Measurements from ENCODE around the gene SLC22A12.
"Not testable (repeated sequence)": the region's sequence is repeated elsewhere in the genome, so short reads cannot be mapped to it uniquely, and the experiment has no call there.

The SLC22A12 gene

GRCh38 chr11:64590763-64591221, at the start of gene SLC22A12:
Gene SLC22A12, plus strand, starts transcription at chr11:64591220. Its CDS starts 337 bp downstream, at chr11:64591557.
- DNase-seq = no peak

GRCh38 chr11:64542172-64543125, 48.6 kb upstream of the SLC22A12 start:
- no peak for DNase-seq

DNA sequence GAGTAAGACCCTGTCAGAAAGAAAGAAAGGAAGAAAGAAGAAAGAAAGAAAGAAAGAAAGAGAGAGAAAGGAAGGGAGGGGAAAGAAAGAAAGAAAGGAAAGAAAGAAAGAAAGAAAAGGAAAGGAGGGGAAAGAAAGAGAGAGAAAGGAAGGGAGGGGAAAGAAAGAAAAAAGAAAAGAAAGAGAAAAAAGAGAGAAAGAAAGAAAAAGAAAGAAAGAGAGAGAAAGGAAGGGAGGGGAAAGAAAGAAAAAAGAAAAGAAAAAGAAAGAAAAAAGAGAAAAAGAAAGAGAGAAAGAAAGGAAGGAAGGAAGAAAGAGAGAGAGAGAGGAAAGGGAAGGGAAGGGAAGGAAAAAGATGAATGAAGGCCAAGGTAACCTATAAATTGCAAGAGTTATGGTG, 47.2 kb upstream of the SLC22A12 start:
- no peak for DNase-seq

DNA sequence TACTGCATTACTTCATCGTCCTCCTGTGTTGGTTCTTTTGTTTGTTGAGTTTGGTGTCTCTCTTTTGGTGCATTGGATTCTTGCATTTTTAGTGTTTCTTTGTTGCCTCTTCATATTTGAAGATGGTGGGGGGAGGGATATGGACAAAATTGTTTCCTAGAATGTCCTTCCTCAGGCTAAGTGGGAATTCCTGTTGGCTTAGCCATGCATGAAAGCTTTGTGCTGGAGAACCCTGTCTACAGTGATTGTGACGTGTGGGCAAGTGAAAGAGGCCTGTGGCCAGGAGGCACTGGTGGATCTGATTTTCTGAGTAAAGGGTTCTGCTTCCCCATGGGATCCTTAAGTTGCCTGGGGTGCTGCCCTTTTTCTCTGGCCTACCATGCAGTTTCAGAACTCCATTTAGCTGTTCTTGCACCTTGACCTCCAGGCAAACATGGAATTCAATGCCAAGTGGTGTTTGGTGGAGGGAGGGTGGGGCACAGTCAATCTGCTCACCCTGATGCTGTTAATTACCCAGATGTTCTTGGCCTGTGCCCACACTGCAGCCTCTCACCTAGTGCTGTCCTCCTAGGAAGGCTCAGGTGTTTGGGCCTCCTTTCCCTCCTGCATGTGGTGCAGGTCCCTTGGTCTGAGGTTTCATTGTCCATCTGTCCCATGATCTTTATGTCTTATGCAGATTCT, 46.3 kb upstream of the SLC22A12 start:
- DNase-seq = no peak

GRCh38 chr11:64545619-64546018, 45.4 kb upstream of the SLC22A12 start:
- peak; percentile 60 for DNase-seq

- DNase-seq = no peak
Observed at GRCh38 chr11:64546176-64546575, 44.8 kb upstream of the SLC22A12 start.

DNA sequence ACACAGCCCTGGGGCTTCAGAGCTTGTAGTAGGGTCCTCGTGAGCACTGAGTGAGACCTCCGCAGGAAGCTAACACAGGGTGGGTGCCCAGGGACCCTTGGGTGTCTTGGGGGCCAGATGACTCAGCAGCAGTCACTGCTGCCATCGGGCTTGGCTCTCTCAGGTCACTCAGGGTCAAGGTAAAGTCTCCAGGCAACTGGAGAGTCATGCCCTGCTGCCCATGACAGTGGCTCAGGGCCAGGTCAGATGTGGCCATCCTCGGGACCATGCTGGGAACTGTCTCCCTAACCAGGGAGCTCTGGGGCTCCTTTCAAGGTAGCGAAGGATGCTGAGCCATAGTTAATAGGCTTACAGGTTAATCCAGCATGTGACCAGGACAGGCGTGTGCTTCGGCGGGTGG, 44.4 kb upstream of the SLC22A12 start:
- no peak for DNase-seq

- no peak for DNase-seq
Observed at GRCh38 chr11:64549969-64550368, 41.1 kb upstream of the SLC22A12 start.

DNA sequence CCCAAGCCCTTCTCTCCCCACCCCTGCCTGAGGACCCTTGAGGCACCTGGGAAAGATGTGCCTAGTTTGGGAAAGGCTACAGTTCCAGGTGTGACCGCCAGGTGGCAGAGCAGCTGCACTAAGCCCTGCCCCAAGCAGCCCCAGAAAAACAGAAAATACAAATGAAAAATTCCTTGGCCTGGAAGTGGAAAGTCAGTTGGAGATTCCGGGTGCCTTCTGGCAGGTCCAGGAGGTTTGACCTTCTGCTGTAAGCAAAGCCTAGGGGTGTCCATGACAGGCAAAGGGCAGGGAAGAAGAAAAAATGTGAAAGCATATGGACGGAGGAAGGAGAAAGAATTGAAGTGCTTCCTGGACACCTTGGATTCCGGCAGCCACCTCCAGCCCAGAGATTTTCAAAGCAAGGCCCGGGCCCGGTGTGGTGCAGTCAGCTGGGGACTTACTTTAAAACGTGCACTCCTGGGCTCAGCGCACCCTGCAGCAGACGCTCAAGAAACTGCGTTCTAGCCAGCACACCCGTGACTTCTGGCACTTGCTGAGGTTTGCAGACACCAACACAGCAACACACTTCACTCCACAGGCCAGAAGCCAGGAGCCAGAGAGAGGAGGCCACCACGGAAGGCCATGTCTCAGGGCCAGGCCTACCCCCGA, 37.3 kb upstream of the SLC22A12 start:
- peak; percentile 4 for DNase-seq

GRCh38 chr11:64556044-64556720, 34.8 kb upstream of the SLC22A12 start:
- DNase-seq = no peak

GRCh38 chr11:64556721-64557250, 34.2 kb upstream of the SLC22A12 start:
- no peak for DNase-seq

GRCh38 chr11:64558065-64558745, 32.8 kb upstream of the SLC22A12 start:
- DNase-seq = no peak

DNA sequence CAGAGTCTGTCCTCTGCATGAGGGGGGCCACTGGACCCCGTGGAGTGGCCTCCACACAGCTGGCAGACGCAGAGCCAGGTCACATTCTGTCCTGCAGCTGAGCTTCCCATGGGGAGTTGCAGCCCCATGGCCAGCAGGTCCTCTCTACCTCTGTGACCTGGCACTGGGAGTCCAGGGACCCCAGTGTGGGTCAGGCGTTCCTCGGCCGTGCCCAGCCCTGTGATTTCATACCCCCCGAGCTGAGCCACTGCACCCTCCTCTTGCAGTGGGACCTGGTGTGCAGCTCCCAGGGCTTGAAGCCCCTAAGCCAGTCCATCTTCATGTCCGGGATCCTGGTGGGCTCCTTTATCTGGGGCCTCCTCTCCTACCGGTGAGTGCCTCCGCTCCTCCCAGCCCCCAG, 32.2 kb upstream of the SLC22A12 start:
- DNase-seq = no peak

- DNase-seq = no peak
Observed at GRCh38 chr11:64559351-64560138, 31.5 kb upstream of the SLC22A12 start.

- DNase-seq = no peak
Observed at GRCh38 chr11:64560139-64560771, 30.8 kb upstream of the SLC22A12 start.

GRCh38 chr11:64560941-64561340, 30.1 kb upstream of the SLC22A12 start:
- no peak for DNase-seq

DNA sequence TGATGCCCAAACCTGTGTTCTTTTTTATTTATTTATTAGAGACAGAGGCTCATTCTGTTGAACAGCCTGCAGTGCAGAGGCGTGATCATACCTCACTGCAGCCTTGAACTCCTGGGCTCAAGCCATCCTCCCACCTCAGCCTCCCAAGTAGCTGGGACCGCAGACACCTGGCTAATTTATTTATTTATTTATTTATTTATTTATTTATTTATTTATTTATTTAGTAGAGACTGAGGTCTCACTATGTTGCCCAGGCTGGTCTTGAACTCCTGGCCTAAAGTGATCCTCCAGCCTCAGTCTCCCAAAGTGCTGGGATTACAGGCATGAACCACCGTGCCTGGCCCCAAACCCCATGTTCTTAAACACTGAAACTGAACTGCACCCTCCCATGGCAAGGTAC, 29.6 kb upstream of the SLC22A12 start:
- not testable (repeated sequence) for DNase-seq

- DNase-seq = no peak
Observed at GRCh38 chr11:64561984-64562722, 28.9 kb upstream of the SLC22A12 start.

GRCh38 chr11:64562723-64563351, 28.2 kb upstream of the SLC22A12 start:
- DNase-seq = no peak
